GM18508 (cell line): ENCODE measurements around the gene CHST8.

Experiments used
- ATAC-seq: cut with Tn5 transposase; IDR thresholded peaks from one replicate; pipeline ENCODE4 v1.9.1; 2021; ENCODE audit warnings: moderate number of reproducible peaks; ENCODE audit not compliant: insufficient read depth, unreplicated experiment

Gene CHST8

GRCh38 chr19:33668968-33669367 is 47.2 kb downstream of the CHST8 start:
- no peak for ATAC-seq

DNA sequence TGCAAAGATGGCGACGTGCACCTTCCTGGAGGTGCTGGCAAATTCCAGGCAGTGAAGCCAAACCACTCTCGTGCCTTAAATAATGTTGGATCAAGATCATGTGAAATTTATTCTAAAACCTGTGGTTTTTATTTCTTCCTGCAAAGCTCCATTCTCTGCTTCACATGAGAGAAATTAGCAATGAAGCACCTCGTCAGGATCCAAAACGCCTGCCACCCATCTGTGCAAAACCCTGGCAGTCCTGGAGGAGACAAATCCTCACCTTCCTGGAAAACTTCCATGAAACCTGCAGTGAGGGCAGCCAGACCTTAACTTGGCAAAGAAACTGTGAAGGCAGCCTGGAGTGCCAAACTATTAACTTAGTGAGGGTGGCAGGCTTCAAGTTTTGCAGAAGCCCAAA is 47.6 kb downstream of the CHST8 start:
- ATAC-seq = no peak

DNA sequence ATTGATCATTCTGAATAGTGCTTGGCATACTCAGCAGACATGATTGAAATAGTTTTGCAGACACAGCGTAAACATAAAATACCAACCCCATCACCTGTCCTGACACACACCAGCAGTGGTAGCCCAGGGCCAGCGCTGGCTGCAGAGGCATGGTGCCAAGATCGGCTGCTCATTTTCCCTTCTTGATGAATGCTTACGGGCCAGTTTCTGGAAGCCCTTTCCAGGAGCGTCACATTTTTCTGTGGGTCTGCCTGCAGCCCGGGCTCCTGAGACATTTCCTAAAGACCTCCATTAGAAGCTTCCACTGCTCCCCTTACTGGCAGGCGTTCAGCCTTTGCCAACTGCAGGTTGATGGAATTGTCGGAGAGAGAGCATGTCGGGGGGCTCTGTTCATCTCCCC is 48.6 kb downstream of the CHST8 start:
- ATAC-seq = no peak

GRCh38 chr19:33671211-33671610 is 49.5 kb downstream of the CHST8 start:
- no peak for ATAC-seq

DNA sequence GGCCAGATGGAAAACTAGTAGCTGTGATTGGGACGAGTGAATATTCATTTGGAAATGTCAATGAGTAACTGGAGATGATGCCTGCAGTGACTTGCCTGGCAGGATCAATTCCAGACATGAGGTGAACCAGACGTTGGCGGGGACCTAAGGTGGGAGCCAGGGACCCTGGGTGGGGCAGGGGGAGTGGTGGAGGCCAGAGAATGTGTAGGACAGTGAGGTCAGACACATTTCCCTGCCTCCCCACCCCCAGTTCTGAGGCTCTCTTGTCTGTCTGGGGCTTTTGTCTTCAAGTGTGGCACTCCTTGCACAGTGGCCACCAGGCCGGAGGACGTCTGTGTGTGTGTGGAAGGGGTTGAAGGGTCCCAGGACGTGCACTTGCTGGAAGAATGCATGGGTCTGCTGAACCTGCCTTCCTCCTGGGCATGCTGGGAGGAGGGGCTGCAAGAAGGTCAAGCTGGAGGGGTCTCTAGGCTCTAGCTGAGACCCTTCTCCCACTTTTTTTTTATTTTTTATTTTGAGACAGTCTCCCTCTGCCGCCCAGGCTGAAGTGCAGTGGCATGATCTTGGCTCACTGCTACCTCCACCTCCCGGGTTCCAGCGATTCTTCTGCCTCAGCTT is 51.6 kb downstream of the CHST8 start:
- no peak for ATAC-seq

DNA sequence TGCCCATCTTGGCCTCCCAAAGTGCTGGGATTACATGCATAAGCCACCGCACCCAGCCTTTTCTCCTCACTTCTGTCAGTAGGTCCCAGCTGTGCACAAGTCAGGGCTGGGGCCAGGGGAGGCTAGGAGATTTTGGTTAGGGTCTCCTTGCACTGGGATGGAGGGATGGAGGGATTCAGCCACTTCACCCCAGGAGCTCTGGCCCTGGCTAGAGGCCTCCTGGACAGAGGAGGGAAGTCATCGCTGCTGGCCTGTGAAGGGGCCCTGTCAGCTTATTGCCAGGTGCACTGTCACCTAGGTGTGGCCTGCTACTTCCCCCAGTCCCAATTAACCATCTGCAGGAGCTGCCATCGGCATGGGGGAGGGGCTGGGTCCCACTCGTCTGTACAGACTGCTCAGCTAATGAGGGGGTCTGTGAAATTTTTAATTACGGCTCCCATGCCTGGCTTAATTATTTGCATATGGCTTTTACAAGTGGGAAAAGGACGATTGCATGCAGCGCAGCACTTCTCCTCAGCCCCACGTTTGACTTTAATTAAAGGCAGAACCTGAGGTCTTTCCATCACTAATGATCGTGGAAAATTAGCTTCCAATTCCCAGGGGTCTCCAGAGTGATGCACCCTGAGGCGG is 52.4 kb downstream of the CHST8 start:
- no peak for ATAC-seq

DNA sequence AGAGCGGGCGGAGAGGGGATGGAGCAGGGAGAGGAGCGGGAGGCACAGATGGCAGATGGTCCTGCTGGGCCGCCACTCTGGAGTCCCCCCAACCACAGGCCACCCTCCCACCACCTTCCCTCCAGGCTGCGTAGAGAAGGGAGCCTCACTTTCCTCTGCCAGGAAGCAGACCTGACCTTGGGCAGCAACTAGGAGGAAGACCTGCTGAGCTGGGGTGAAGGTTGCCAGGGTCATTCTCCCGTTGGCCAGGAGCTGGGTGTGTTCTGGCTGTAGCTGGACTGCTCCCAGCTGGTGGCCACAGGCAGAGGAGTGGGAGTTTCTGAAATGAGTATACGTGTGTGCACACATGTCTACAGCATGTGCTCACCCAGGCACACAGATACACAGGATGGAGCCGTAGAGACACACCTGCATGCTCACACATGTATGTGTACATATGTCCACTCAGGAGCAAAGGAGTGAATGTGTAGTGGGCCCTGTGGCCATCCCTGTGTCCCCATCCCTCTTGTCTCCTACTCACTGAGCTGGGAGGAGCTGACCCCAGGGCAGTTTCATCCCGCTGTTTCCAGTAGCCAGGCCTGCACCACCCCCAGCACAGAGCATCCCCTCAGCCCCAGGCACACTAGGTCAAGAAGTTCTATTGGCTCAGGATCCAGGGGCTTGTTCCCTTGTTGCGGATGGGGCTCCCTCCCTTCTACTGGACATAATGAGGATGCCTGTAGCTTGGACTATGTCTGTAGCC is 53.0 kb downstream of the CHST8 start:
- ATAC-seq = no peak

DNA sequence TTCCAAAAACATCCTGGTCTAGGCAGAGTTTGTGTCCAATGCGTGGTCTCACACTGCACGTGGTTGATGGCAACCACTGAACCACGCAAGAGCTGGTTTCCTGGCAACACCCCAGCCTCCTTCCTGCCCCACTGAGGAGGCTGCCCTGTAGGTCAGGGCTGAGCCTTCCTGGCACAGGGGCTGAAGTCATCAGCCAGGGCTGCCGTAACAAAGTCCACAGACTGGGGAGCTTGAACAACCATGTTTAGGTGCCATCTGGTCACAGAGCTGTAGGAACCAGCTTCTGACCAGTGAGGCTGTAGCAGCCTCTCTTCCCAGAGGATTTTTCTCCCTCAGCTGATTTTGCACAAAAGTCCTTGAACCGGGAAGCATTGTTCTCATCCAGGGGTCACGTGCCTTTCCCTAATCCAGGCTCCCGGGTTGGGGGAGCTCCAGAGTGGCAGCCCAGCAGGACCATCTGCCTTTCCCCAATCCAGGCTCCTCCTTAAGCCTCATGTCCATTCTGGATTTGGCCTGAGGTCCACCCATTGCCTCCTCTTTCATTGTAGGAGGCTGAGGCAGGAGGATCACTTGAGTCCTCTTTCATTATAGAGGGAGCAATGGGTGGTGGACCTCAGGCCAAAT is 53.9 kb downstream of the CHST8 start:
- ATAC-seq = no peak

GRCh38 chr19:33676999-33677665 is 55.4 kb downstream of the CHST8 start:
- no peak for ATAC-seq

DNA sequence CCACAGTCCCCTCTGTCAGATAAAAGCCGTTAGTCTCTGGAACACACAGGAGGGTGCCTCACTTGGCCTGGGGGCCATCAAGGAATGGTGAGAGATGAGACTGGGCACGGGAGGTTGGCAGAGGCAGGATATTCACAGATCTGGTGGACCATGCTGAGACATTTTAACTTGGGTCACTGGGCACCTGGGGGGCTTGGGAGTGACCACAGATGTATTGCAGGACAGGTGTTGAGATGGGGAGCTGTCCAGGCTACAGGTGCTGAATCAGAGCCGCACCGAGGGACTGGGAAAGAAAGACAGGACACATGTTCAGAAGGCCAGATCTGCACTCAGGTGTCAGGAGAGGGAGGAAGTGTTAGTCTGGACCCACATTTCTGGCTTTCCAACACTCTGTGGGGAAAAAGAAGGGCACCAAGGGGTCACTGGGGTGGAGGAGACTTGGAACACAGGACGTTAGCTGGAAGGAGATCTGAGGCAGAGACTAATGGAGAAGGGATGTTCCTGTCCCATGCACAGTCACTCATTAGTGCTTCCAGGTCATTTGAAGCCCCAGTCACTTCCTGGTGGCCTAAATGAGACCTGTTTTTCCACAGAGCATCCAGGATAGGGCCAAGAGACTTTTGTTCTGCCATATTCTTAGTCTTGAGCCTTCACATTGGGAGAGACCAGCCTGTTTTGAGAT is 56.1 kb downstream of the CHST8 start:
- no peak for ATAC-seq

DNA sequence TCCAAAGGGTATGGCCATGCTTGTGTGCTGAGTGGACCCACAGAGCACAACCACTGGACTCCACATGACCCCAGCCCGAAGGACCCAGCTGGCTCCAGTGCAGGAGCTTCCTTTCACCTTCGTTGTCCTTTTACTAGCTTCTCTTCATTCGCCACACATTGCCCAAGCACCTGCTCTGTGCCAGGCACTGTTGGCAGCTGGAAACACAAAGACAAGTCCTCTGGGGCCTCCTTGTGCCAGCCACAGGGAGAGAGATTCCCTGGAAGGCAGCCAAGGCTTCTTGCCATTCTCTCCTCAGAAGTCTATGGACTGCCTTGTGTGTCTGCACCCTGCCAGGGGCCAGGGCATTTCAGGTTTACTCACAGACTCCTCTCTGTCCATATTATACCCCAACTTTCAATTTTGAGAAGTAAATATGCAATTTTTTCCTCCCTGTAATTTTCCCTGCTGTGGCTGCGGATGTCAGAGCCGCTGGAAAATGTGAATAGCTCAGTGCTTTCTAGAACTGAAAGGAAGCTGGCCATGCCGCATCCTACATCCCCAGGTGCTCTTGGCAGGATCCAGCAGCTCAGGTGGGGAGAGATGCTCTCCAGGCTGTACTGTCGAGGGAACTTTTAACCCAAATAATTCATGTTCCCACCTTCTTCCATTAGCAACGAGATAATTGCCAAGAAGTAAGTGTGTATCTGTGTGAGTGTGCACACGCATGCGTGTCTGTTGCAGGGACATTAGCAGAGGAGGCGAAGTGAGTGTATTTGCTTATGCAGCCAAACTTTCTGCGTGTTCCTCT is 57.2 kb downstream of the CHST8 start:
- ATAC-seq = no peak

DNA sequence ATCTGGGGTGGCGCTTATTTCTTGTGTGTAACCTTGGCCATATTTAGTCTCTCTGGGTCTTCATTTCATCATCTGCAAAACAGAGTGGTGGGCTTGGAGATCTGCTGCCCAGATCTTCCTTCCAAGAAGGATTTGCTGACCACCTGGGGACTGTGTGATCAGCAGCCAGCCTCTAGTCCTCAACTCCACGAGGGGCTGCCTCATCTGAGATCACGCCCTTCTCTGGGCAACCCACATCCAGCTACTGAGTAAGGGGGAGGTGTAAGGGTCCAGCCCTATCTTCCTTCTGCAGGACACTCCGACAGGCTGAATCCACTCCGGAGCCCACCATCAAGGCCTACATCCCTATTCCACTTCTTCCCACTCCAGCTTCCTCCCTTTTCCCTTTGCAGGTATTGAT is 57.9 kb downstream of the CHST8 start:
- no peak for ATAC-seq

DNA sequence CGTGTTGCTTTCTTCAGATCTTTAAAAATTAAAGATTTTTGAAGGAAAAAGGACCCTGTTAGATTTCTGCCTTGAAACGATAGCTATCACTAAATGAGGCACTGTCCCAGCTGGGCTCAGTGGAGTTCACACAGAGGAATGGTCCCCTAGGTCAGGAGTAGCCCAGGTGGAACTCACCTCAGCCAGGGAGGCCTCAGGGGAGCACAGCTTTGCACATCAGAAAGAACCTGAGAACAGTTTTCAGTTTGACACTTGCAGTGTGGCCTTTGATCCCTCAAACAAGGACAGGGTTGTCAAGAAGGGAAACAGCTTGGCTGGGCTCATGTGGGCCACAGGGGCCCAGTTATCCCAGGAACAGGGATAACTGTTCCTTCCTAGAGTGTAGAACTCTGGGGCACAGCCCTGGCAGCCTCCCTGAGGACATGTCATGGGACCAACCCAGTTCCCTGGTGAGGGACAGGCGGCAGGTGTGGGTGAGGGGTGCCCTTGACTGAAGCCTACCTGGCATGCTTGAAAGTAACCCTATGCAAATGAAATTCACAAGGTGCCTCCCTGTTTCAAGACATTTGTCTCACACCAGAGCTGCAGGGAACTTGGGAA is 59.4 kb downstream of the CHST8 start:
- ATAC-seq = no peak

DNA sequence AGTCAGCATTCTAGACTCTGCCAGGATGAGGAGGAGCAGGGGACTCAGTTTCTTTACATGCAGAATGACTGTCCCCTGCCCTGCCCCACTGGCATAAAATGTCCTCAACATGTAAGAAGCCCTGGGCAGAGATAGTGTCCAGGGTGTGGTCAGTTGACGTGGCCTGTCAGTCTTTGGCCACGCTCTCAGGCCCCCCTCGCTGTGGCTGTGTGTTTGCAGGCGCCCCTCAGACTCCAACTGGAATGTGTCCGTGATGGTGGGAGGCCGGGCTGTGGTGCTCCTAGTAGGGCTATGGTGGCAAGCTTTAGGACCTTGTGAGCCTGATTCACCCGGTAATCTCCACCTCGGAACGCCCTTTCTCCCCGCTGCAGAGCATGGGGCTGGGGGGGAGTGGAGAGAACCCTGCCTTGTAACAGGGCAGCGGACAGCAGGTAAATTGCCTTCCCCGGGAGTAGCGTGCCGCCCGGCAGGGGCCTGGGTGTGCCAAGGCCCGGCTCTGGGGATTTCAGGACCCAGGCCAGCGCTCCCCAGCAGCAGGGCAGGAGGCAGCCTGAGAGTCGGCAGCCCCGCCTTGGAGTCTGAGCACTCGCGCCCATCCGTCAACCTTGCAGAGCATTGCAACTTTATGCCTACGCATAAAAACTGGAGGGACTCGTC is 62.3 kb downstream of the CHST8 start:
- no peak for ATAC-seq

DNA sequence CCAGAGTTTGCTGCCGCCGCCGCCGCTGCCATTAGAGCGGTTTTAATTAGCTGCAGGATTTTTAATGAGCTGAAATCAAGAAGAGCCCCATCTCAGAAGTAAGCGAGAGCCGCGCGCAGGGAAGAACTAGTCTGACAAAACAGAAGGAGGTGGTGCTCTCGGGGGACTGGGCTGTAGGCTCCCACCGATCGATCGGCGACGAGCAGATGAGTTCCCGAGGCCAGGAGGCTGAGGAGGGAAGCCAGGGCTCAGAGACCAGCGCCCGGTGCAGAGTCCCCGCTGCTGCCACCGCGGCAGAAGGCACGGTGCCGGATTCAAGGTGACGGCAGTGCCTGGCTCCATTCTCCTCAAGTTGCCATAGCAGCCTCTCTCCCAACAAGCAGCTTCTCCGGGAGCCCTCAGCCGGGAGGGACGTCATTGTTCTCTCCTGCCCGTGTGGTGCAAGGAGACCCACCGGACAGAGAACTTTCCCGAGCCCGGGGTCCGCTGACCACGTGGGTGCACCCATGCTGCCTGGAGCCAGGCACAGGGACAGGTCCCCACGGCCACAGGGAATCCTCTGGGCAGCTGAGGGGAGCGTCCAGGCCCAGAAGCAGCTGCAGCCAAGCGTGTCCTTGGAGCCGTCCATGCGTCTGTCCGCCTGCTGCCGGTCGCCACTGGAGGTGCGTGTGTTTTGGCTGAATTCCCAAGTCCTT is 62.9 kb downstream of the CHST8 start:
- no peak for ATAC-seq

- ATAC-seq = no peak
Measured at GRCh38 chr19:33685541-33685940, 63.8 kb downstream of the CHST8 start.

GRCh38 chr19:33686262-33686661 is 64.5 kb downstream of the CHST8 start:
- ATAC-seq = no peak
